Measurements from ENCODE around the gene CTSE. TPM values are rescaled to one million over a fixed set of nuclear protein-coding genes. Genes with fewer than 3 reads are reported as not detected.

The CTSE gene
- total RNA-seq, 5 donors from 2014 or later (not counting 1 experiment from before 2014, with no cell fraction given): 0.13 to 0.20 TPM; not detected in 3

DNA sequence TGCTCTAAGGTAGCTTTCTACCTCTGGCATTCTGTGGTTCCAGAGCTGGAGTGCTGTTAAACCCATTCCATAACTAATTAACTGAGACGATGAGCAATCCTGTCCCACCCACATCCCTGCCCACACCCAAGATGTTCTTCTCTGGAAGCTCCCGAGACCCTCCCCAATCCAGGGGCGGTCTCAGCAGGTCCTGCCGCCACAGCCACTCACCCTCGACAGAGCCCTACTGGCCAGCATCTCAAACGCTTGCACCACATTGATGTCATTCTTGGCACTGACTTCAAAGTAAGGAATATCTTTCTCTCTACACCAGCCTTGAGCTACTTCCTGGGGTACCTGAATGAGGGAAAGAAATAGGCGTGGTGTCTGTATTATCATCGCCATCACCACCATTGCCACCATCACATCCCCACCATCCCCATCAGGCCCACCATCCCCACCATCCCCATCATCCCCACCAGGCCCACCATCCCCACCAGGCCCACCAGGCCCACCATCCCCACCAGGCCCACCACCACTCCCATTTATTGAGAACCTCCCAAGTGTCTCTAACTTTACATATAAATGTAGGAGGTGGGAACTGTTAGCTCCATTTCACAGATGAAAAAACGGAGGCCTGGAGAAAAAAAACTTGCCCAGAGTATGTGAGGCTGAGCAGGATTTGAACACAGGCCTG is 38.2 kb downstream of the CTSE start:
- H3K27me3 ChIP-seq (replicated peaks in 1 of 2; ENCODE audit: control insufficient read depth in 2 of 2, extremely low read depth in 1 of 2, insufficient read depth in 2 of 2, low read length in 1 of 2): peaks cover 0 to 13% of the 10 kb centered on the region in 2 experiments
- 88% methylated on average over 7 of the region's 9 CpGs for WGBS (ENCODE audit: insufficient coverage)
- H3K4me3 ChIP-seq (ENCODE audit: control insufficient read depth in 1 of 2, extremely low read depth in 1 of 2, low read length in 1 of 2): no peak overlapping the region
- Mint-ChIP-seq H3K4me3 (no peak overlapping the region), H3K27me3 (peaks cover 2 to 9% of the 10 kb centered on the region in 2 donors), H3K36me3 (no peaks in the 10 kb centered on the region), H3K4me1 (no peaks in the 10 kb centered on the region), H3K9me3 (peaks cover 0 to 5% (median 0%) of the 10 kb centered on the region in 3 donors), H3K27ac (no peak overlapping the region)
- ChIA-PET CTCF (interaction anchor here (0.5 to 1.5 kb wide), 3 partner anchors 8 to 22 kb away, joined by 3 to 12 read pairs (median 5); no protein-coding TSS in a partner anchor), POLR2A (interaction anchor here in 1 of 2 donors (0.6 kb wide), 2 partner anchors 152 to 1755 kb away, joined by 3 to 8 read pairs; no protein-coding TSS in a partner anchor)
- H3K27ac ChIP-seq (ENCODE audit: low read length): no peak overlapping the region
- no peaks in the 10 kb centered on the region for H3K36me3 ChIP-seq (ENCODE audit: control insufficient read depth in 2 of 2, extremely low read depth in 1 of 2, insufficient read depth in 1 of 2, low read length in 1 of 2)
- no peaks in the 10 kb centered on the region for H3K4me1 ChIP-seq (ENCODE audit: control insufficient read depth in 1 of 2, extremely low read depth in 1 of 2, insufficient read depth in 2 of 2, low read length in 2 of 2)
- ATAC-seq (replicated peaks in 1 of 4) (no peak), DNase-seq (no peak)
- H3K9me3 ChIP-seq: no peaks in the 10 kb centered on the region

DNA sequence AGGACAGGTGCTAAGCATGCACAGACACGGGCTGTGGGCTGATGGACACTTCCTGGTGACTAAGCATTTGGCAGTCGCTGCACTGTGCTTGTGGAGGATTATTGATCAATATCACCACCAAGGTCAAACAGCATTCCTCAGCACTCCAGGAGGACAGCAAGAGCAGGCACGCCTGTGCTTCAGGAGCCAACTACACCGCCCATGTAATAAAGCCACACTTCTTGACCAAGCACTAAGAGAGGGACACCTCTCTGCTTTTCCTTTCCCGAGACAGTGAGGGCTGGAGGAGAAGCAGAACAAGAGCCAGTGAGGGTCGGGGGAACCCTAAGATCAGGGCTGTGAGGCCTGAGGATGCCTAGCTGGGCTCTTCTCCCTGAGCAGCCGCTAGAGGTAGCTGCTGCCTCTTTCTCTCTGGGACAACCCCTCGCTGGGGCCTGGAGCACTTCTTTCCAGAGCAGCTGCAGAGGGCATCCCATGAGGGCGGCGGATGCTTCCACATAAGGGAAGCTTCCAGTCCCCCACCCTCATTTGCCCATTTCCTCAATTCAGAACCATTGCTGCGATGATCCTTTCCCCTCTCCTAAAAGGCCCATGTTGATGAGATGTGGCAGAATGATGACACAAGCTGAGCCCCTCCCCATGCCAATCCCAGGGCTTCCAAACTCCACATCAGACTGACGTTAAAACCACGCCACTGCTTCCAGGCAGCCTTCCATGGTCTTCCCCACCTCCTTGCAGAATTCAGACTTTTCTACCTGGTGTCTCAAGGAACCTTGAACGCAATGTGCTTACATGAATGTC is 39.6 kb downstream of the CTSE start:
- no peak overlapping the region for H3K4me3 ChIP-seq (ENCODE audit: control insufficient read depth in 1 of 2, extremely low read depth in 1 of 2, low read length in 1 of 2)
- Mint-ChIP-seq H3K4me3 (no peak overlapping the region), H3K27me3 (peaks cover 0 to under 1% of the 10 kb centered on the region in 2 donors), H3K27ac (no peak overlapping the region), H3K4me1 (no peaks in the 10 kb centered on the region), H3K9me3 (peaks cover 0 to 5% (median 0%) of the 10 kb centered on the region in 3 donors), H3K36me3 (no peaks in the 10 kb centered on the region)
- DNase-seq (peak in 2 of 35 experiments; percentile 10 to 20), ATAC-seq (replicated peaks in 1 of 4) (no peak)
- 64% methylated on average over 7 of the region's 14 CpGs for WGBS (ENCODE audit: insufficient coverage)
- peaks cover 0 to 5% of the 10 kb centered on the region in 2 experiments for H3K27me3 ChIP-seq (replicated peaks in 1 of 2; ENCODE audit: control insufficient read depth in 2 of 2, extremely low read depth in 1 of 2, insufficient read depth in 2 of 2, low read length in 1 of 2)
- ChIA-PET CTCF (no interaction called here), POLR2A (no interaction called here)
- H3K4me1 ChIP-seq (ENCODE audit: control insufficient read depth in 1 of 2, extremely low read depth in 1 of 2, insufficient read depth in 2 of 2, low read length in 2 of 2): no peaks in the 10 kb centered on the region
- H3K36me3 ChIP-seq (ENCODE audit: control insufficient read depth in 2 of 2, extremely low read depth in 1 of 2, insufficient read depth in 1 of 2, low read length in 1 of 2): no peaks in the 10 kb centered on the region
- no peak overlapping the region for H3K27ac ChIP-seq (ENCODE audit: low read length)
- H3K9me3 ChIP-seq: no peaks in the 10 kb centered on the region

DNA sequence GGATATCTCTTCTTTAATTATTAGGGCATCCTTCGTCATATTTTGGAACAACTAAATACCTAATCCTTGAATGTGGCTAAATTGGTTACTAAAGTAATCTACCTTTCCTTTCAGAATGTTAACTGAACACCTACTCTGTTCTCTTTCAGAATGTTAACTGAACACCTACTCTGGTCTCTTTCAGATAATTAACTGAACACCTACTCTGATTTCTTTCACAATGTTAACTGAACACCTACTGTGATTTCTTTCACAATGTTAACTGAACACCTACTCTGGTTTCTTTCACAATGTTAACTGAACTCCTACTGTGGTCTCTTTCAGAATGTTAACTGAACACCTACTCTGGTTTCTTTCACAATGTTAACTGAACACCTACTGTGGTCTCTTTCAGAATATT is 42.4 kb downstream of the CTSE start:
- Histone ChIP-seq H3K27me3 (replicated peaks in 1 of 2; ENCODE audit: control insufficient read depth in 2 of 2, extremely low read depth in 1 of 2, insufficient read depth in 2 of 2, low read length in 1 of 2) (peaks cover 0 to 19% of the 10 kb centered on the region in 2 experiments), H3K27ac (ENCODE audit: low read length) (no peak overlapping the region), H3K4me1 (ENCODE audit: control insufficient read depth in 1 of 2, extremely low read depth in 1 of 2, insufficient read depth in 2 of 2, low read length in 2 of 2) (peaks cover 0 to 3% of the 10 kb centered on the region in 2 experiments), H3K36me3 (ENCODE audit: control insufficient read depth in 2 of 2, extremely low read depth in 1 of 2, insufficient read depth in 1 of 2, low read length in 1 of 2) (no peaks in the 10 kb centered on the region), H3K4me3 (ENCODE audit: control insufficient read depth in 1 of 2, extremely low read depth in 1 of 2, low read length in 1 of 2) (no peak overlapping the region), H3K9me3 (no peaks in the 10 kb centered on the region)
- DNase-seq (no peak), ATAC-seq (replicated peaks in 1 of 4) (no peak)
- Mint-ChIP-seq H3K27ac (no peak overlapping the region), H3K9me3 (peaks cover 0 to 5% (median 0%) of the 10 kb centered on the region in 3 donors), H3K27me3 (peaks cover 2 to 3% of the 10 kb centered on the region in 2 donors), H3K36me3 (no peaks in the 10 kb centered on the region), H3K4me3 (no peak overlapping the region), H3K4me1 (no peaks in the 10 kb centered on the region)
- no CpG with 5 or more reads among the region's 1 CpG for WGBS (ENCODE audit: insufficient coverage)
- ChIA-PET POLR2A (no interaction called here), CTCF (interaction anchor here in 1 of 2 donors (0.9 kb wide), 1 partner anchor 323 kb away, joined by 3 read pairs; no protein-coding TSS in a partner anchor)

DNA sequence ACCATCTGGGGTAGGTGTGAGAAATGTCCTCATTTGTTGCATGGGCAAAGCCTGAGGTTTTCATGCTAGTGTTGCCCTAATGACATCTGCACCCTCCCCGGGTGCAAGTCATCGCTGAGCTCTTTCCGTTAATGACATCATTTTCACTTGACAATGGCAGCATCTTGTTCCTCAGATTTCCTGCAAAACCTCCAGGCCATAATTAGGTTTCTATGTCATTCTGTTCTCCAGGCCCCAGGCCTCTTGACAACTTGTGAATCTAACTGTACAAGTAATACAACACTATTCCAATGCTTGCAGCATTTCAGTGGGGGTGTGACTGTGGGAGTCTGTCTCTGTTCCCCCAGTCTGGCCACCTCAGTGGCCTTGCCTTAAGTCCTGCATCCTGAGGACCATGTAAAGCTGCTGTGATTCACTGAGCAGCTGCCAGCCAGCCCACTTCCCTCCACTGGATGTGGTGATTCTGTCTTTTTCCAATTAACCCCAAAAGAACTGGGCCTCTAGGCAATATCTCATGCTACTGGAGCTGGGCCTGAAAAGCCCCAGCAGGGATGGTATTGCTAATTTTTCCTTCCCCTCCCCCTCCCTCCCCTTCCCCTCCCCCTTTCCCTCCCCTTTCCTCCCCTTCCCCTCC is 43.3 kb downstream of the CTSE start:
- Histone ChIP-seq H3K27me3 (replicated peaks in 1 of 2; ENCODE audit: control insufficient read depth in 2 of 2, extremely low read depth in 1 of 2, insufficient read depth in 2 of 2, low read length in 1 of 2) (peaks cover 0 to 19% of the 10 kb centered on the region in 2 experiments), H3K4me3 (ENCODE audit: control insufficient read depth in 1 of 2, extremely low read depth in 1 of 2, low read length in 1 of 2) (no peak overlapping the region), H3K27ac (ENCODE audit: low read length) (no peak overlapping the region), H3K9me3 (no peaks in the 10 kb centered on the region), H3K4me1 (ENCODE audit: control insufficient read depth in 1 of 2, extremely low read depth in 1 of 2, insufficient read depth in 2 of 2, low read length in 2 of 2) (peaks cover 0 to 3% of the 10 kb centered on the region in 2 experiments), H3K36me3 (ENCODE audit: control insufficient read depth in 2 of 2, extremely low read depth in 1 of 2, insufficient read depth in 1 of 2, low read length in 1 of 2) (no peaks in the 10 kb centered on the region)
- Mint-ChIP-seq H3K9me3 (peaks cover 0 to 5% (median 0%) of the 10 kb centered on the region in 3 donors), H3K4me1 (no peaks in the 10 kb centered on the region), H3K27ac (no peak overlapping the region), H3K27me3 (peaks cover 2 to 3% of the 10 kb centered on the region in 2 donors), H3K36me3 (no peaks in the 10 kb centered on the region), H3K4me3 (no peak overlapping the region)
- POLR2A ChIA-PET: no interaction called here
- 89% methylated on average over 3 of the region's 3 CpGs for WGBS (ENCODE audit: insufficient coverage)
- DNase-seq (no peak), ATAC-seq (replicated peaks in 1 of 4) (no peak)
- CTCF ChIA-PET: interaction anchor here in 1 of 2 donors (0.6 to 0.8 kb wide), 3 partner anchors 59 to 323 kb away, joined by 3 to 15 read pairs (median 4); no protein-coding TSS in a partner anchor

DNA sequence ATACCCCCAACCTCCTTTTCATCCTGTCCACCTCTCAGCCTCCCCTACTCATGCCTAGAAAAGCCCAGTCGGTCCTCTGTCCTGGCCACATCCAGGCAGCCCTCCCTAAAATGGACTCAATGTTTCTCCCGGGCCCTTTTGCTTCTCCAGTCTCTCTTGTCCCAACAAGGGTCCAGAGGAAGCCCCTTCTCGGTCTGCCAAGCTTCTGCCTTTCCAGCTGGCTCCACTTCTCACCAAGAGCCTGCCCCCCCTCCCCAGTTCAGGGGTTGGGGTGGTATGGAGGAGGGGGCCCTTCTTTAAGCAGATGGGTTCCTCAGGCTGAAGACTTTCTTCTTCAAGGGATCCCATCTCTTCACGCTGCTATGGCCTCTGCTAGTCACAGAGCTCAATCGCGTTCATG is 44.4 kb downstream of the CTSE start:
- Mint-ChIP-seq H3K4me1 (no peaks in the 10 kb centered on the region), H3K36me3 (no peaks in the 10 kb centered on the region), H3K27ac (no peak overlapping the region), H3K27me3 (peaks cover 2 to 3% of the 10 kb centered on the region in 2 donors), H3K9me3 (peaks cover 0 to 5% (median 0%) of the 10 kb centered on the region in 3 donors), H3K4me3 (no peak overlapping the region)
- Histone ChIP-seq H3K36me3 (ENCODE audit: control insufficient read depth in 2 of 2, extremely low read depth in 1 of 2, insufficient read depth in 1 of 2, low read length in 1 of 2) (no peaks in the 10 kb centered on the region), H3K9me3 (no peaks in the 10 kb centered on the region), H3K4me3 (ENCODE audit: control insufficient read depth in 1 of 2, extremely low read depth in 1 of 2, low read length in 1 of 2) (no peak overlapping the region), H3K4me1 (ENCODE audit: control insufficient read depth in 1 of 2, extremely low read depth in 1 of 2, insufficient read depth in 2 of 2, low read length in 2 of 2) (peaks cover 0 to 3% of the 10 kb centered on the region in 2 experiments), H3K27me3 (replicated peaks in 1 of 2; ENCODE audit: control insufficient read depth in 2 of 2, extremely low read depth in 1 of 2, insufficient read depth in 2 of 2, low read length in 1 of 2) (peaks cover 0 to 17% of the 10 kb centered on the region in 2 experiments), H3K27ac (ENCODE audit: low read length) (no peak overlapping the region)
- POLR2A ChIA-PET: no interaction called here
- CTCF ChIA-PET: interaction anchor here in 1 of 2 donors (0.6 to 3.5 kb wide), 3 partner anchors 61 to 302 kb away, joined by 3 to 44 read pairs (median 4); no protein-coding TSS in a partner anchor
- DNase-seq (no peak), ATAC-seq (replicated peaks in 1 of 4) (no peak)
- 88% methylated on average over 4 of the region's 6 CpGs for WGBS (ENCODE audit: insufficient coverage)

DNA sequence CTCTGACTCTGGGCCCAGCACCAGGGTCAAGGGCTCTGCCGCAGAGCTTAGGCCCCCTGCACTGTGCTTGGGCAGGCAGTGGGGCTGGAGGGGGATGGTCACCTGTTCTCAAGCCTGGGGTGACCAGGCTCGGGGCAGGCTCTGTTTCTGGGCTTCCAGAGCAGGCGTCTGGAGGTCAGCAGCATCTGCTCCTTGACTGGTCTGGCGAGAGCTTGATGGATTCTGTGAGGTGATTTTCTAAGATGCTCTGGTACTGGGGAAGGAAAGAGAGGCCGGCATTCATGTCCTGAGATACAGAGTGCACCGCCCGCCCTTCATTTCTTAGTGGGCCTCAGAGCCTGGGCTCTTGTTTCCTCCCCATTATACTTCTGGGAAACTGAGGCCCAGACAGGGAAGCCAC is 45.0 kb downstream of the CTSE start:
- no peaks in the 10 kb centered on the region for H3K36me3 Mint-ChIP-seq
- no peak overlapping the region for H3K27ac Mint-ChIP-seq
- peaks cover 0 to 5% (median 0%) of the 10 kb centered on the region in 3 donors for H3K9me3 Mint-ChIP-seq
- Histone ChIP-seq H3K27me3 (replicated peaks in 1 of 2; ENCODE audit: control insufficient read depth in 2 of 2, extremely low read depth in 1 of 2, insufficient read depth in 2 of 2, low read length in 1 of 2) (peaks cover 0 to 14% of the 10 kb centered on the region in 2 experiments), H3K27ac (ENCODE audit: low read length) (no peak overlapping the region), H3K4me3 (ENCODE audit: control insufficient read depth in 1 of 2, extremely low read depth in 1 of 2, low read length in 1 of 2) (no peak overlapping the region), H3K36me3 (ENCODE audit: control insufficient read depth in 2 of 2, extremely low read depth in 1 of 2, insufficient read depth in 1 of 2, low read length in 1 of 2) (no peaks in the 10 kb centered on the region), H3K4me1 (ENCODE audit: control insufficient read depth in 1 of 2, extremely low read depth in 1 of 2, insufficient read depth in 2 of 2, low read length in 2 of 2) (peaks cover 0 to 3% of the 10 kb centered on the region in 2 experiments), H3K9me3 (no peaks in the 10 kb centered on the region)
- WGBS (ENCODE audit: insufficient coverage): 72% methylated on average over 5 of the region's 7 CpGs
- no peak for DNase-seq
- H3K4me1 Mint-ChIP-seq: no peaks in the 10 kb centered on the region
- POLR2A ChIA-PET: no interaction called here
- ATAC-seq (replicated peaks in 1 of 4): no peak
- CTCF ChIA-PET: interaction anchor here (1.7 to 3.5 kb wide), 4 partner anchors 187 to 320 kb away, joined by 4 to 63 read pairs (median 53); no protein-coding TSS in a partner anchor
- H3K27me3 Mint-ChIP-seq: peaks cover 2 to 3% of the 10 kb centered on the region in 2 donors
- H3K4me3 Mint-ChIP-seq: no peak overlapping the region

Data from T-cell (primary cell).